Parathyroid adenoma (tissue), 2 donors: ENCODE data around the gene PRPF6.

ENCODE experiments used
- H2AFZ ChIP-seq: fragments of 300-600 bp; sonication (generic); one replicate; pipeline ENCODE4 v1.7.0; 2017; ENCODE audit warnings: antibody characterized with exemption, mild to moderate bottlenecking
- H3K27ac ChIP-seq: fragments of 300-600 bp; sonication (generic); one replicate; pipeline ENCODE4 v1.7.0; 2017
- H3K27me3 ChIP-seq: fragments of 300-600 bp; sonication (generic); one replicate; pipeline ENCODE4 v1.7.0; 2017; ENCODE audit warnings: low read length; ENCODE audit not compliant: control insufficient read depth, insufficient read depth
- H3K36me3 ChIP-seq: fragments of 300-600 bp; sonication (generic); one replicate; pipeline ENCODE4 v1.7.0; 2017; ENCODE audit warnings: low read length; ENCODE audit not compliant: control insufficient read depth, insufficient read depth
- H3K4me1 ChIP-seq: fragments of 300-600 bp; sonication (generic); one replicate; pipeline ENCODE4 v1.7.0; 2017; ENCODE audit warnings: control low read depth
- H3K4me2 ChIP-seq: fragments of 300-600 bp; sonication (generic); one replicate; pipeline ENCODE4 v1.7.0; 2017; ENCODE audit warnings: low read length
- H3K4me3 ChIP-seq: fragments of 300-600 bp; sonication (generic); one replicate; pipeline ENCODE4 v1.7.0; 2017; ENCODE audit warnings: low read depth, low read length
- H3K79me2 ChIP-seq: fragments of 300-600 bp; sonication (generic); one replicate; pipeline ENCODE4 v1.7.0; 2017; ENCODE audit warnings: control low read depth
- H3K9ac ChIP-seq: fragments of 300-600 bp; sonication (generic); one replicate; pipeline ENCODE4 v1.7.0; 2017; ENCODE audit warnings: mild to moderate bottlenecking
- H3K9me3 ChIP-seq: fragments of 300-600 bp; sonication (generic); one replicate; pipeline ENCODE4 v1.7.0; 2017; ENCODE audit warnings: low read length; ENCODE audit not compliant: control insufficient read depth
- TF ChIP-seq, protein P1 (sequence below): fragments of 300-600 bp; sonication (generic); IDR thresholded peaks from one replicate; pipeline ENCODE4 v1.7.0; 2017; ENCODE audit warnings: antibody characterized with exemption, mild to moderate bottlenecking
- donor health status: primary hyperparathyroidism.

Gene PRPF6

DNA sequence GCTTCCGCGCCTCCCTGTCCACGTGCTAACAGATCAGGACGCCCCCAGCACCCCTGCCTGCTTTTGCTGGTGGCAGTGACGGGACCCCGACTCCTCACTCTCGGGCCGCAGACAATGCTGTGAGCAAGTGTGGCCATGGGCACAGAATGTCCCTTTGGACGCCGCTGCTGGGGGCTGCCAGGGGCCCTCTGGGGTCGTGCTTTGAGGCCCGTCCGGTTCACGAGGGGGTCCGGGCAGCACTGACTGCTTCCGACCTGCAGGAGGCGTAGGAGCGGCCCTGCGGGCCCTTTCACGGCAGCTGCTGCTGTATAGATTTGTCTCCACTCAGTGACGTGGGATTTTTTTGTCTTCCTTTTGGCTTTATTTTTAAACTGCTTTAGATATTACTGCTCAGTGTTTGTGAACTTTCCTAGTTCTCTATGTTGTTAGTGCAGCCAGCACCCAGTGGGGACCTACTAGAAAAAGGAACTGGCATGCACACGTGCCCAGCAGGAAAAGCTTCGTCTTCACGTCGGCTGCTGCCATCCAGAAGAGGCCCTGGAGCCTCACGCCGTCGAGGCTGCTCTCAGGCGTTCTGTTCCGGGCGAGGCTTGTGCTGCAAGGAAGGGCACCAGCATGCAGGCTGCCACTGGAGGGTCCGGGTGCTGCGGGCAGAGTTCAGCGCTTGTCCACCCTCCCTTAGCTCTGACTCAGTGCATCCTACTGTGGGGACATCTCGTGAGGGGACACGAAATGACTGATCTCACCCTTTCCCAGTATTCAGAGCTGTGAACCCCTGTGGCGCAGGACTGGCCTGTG is 46.5 kb upstream of the PRPF6 start:
- H3K4me2 ChIP-seq, result no peak overlapping the region
- H3K27me3 ChIP-seq, result no peaks in the 10 kb centered on the region
- H2AFZ ChIP-seq, result no peak overlapping the region
- H3K4me3 ChIP-seq, result no peak overlapping the region
- TF ChIP-seq, protein P1, sequence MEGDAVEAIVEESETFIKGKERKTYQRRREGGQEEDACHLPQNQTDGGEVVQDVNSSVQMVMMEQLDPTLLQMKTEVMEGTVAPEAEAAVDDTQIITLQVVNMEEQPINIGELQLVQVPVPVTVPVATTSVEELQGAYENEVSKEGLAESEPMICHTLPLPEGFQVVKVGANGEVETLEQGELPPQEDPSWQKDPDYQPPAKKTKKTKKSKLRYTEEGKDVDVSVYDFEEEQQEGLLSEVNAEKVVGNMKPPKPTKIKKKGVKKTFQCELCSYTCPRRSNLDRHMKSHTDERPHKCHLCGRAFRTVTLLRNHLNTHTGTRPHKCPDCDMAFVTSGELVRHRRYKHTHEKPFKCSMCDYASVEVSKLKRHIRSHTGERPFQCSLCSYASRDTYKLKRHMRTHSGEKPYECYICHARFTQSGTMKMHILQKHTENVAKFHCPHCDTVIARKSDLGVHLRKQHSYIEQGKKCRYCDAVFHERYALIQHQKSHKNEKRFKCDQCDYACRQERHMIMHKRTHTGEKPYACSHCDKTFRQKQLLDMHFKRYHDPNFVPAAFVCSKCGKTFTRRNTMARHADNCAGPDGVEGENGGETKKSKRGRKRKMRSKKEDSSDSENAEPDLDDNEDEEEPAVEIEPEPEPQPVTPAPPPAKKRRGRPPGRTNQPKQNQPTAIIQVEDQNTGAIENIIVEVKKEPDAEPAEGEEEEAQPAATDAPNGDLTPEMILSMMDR, result no peak
- H3K79me2 ChIP-seq, result peaks cover 38% of the 10 kb centered on the region
- no peak overlapping the region for H3K27ac ChIP-seq
- H3K9ac ChIP-seq, result no peak overlapping the region
- no peaks in the 10 kb centered on the region for H3K36me3 ChIP-seq
- no peaks in the 10 kb centered on the region for H3K9me3 ChIP-seq
- H3K4me1 ChIP-seq, result no peaks in the 10 kb centered on the region

DNA sequence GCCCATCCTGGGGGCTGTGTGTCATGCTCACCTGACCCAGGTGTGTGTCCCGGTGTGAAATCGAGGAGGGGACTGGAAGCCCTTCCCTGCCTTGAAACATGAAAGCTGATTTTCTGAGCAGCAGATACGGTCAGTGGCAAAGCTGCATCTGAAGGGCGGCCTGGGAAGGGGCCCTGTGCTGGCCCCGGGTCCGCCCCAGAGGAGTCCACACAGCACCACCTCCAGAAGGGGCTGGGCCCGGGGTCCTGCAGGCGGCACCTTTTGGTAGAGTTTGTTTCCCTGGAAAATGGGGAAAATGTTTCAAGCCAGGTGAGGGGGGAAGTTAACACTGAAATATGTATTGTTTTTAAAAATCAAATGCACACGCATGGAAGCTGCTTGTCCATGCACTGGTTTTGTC is 45.5 kb upstream of the PRPF6 start:
- TF ChIP-seq, protein P1, result no peak
- no peaks in the 10 kb centered on the region for H3K36me3 ChIP-seq
- no peak overlapping the region for H3K4me2 ChIP-seq
- no peak overlapping the region for H3K4me3 ChIP-seq
- no peaks in the 10 kb centered on the region for H3K27me3 ChIP-seq
- no peaks in the 10 kb centered on the region for H3K4me1 ChIP-seq
- H2AFZ ChIP-seq, result no peak overlapping the region
- no peak overlapping the region for H3K27ac ChIP-seq
- no peak overlapping the region for H3K9ac ChIP-seq
- H3K79me2 ChIP-seq, result peaks cover 39% of the 10 kb centered on the region
- H3K9me3 ChIP-seq, result no peaks in the 10 kb centered on the region

DNA sequence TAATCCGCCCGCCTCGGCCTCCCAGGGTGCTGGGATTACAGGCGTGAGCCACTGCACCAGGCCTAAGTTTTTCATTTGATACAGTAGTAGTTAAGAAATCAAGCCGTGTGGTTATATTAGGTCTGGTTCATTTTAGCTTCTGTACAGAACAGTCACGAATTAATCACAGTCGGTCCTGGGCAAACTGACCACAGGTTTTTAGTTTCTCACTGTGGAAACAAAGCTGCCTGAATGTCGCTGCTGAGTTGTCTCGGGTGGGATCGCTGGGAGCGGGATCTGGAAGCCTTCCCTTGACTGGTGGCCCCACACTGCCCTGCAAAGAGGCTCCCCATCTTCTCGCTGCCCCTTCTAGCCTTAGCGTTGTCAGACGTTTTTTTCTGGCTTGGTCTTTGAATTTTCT is 43.3 kb upstream of the PRPF6 start:
- no peak overlapping the region for H2AFZ ChIP-seq
- TF ChIP-seq, protein P1, result no peak
- no peak overlapping the region for H3K4me3 ChIP-seq
- no peaks in the 10 kb centered on the region for H3K27me3 ChIP-seq
- no peak overlapping the region for H3K27ac ChIP-seq
- no peak overlapping the region for H3K4me2 ChIP-seq
- H3K36me3 ChIP-seq, result no peaks in the 10 kb centered on the region
- H3K79me2 ChIP-seq, result peaks cover 29% of the 10 kb centered on the region
- H3K9me3 ChIP-seq, result no peaks in the 10 kb centered on the region
- H3K4me1 ChIP-seq, result no peaks in the 10 kb centered on the region
- no peak overlapping the region for H3K9ac ChIP-seq

DNA sequence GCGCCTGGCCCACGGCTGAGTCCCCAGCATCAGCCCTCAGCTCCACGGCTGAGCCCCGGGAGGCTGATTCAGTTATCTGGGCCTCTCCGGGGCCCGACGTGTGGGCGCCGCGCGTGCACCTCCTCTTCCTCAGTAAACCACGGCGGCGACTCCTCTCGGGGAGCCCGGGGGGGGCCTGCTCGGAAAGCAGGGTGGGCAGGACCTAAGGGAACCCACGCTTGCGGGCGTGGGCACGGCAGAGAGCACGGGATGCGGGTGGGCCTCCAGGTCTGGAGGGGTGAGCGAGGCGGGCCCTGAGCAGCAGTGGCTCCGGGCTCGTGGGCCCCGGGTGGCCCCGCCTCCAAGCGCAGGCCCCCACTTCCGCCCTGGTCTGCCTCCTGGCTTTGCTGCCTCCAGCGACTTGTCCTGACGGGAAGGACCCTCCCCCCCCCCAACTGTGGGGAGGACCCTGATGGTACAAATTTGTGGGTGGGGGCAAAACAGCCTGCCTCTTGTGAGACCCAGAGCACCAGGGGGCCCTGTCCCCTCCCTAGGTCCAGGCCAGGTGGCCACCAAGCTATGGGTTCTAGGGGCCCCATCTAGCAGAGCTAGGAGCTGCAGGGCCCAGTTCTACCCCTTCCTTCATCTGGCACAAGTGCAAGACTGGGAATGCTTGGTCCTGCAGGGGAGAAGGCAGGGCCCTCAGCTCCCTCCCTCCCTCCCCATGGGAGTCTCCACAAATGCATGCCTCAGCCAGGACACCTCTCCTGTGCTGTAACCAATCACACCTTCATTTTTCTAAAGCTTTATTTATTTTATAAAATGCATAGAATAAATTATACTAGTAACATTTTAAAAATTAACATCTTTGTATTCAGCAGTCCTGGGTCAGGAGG is 41.6 kb upstream of the PRPF6 start:
- Histone ChIP-seq H3K9ac (no peak overlapping the region), H3K36me3 (no peaks in the 10 kb centered on the region), H2AFZ (no peak overlapping the region), H3K4me1 (no peaks in the 10 kb centered on the region), H3K27me3 (no peaks in the 10 kb centered on the region), H3K27ac (no peak overlapping the region), H3K79me2 (peaks cover 25% of the 10 kb centered on the region), H3K4me3 (no peak overlapping the region), H3K4me2 (no peak overlapping the region), H3K9me3 (no peaks in the 10 kb centered on the region)
- TF ChIP-seq, protein P1, result no peak
